ENCODE results near the gene PPP1R12C. TPM values are rescaled to one million over a fixed set of nuclear protein-coding genes. Genes with fewer than 3 reads are reported as not detected.

PPP1R12C gene
- total RNA-seq (2021; ENCODE audit: unreplicated experiment) (158 TPM), Bru-seq, nascent RNA (percentile 74 among the genes with signal in this experiment), BruChase-seq, experiment 1, labeled RNA remaining after a 2-hour chase (percentile 88 among the genes with signal in this experiment), BruChase-seq, experiment 2, labeled RNA remaining after a 6-hour chase (percentile 86 among the genes with signal in this experiment)
- polyA plus RNA-seq (2012; ENCODE audit: insufficient read length) = 141 TPM
- long read RNA-seq, transcript PPP1R12C-201 (22 exons, 2,924 nt) = major isoform, 5 of 154 reads
- long read RNA-seq, partial matches to known transcripts = 71 of 154 reads
- long read RNA-seq, other reads (novel, unspliced or antisense) = 76 of 154 reads

DNA sequence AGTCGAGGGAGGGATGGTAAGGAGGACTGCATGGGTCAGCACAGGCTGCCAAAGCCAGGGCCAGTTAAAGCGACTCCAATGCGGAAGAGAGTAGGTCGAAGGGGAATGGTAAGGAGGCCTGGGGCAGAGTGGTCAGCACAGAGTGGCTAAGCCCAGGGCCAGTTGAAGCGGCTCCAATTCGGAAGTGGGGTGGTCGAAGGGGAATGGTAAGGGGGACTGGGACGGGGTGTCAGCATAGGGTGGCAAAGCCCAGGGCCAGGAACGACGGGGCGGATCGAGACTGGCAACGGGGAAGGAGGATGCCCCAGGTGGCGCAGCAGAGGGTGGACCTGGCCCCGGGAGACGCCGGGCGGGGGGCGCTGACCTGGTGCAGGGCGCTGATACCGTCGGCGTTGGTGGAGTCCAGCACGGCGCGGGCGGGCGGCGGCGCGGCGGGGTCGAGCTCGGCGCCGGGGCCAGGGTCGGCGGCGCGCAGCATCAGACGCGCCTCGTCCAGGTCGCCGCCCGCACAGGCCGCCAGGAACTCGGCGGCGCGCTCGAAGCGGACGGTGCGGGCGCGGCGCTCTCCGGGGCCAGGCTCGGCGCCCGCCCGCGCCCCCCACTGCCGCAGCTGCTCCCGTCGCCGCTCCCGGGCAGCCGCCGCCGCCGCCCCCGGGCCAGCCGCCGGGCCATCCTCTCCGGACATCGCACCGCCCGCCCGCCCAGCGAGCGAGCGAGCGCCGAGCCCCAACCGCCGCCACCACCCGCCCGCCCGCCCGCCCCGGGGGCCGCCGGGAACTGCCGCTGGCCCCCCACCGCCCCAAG is at the start of gene PPP1R12C:
PPP1R12C (minus strand) TSS at position 779 of the 804 bp plus-strand sequence; CDS start at position 685, 94 bp downstream.
- TF ChIP-seq SIN3A (IDR thresholded peaks at IDR 0.05; ENCODE audit: borderline replicate concordance, insufficient read depth, low read depth, low read length) (0 out of 2 replicates have a peak, but pooled peaks have one; percentile 34), POLR2AphosphoS5 (IDR thresholded peaks at IDR 0.05; ENCODE audit: low read depth, low read length) (no peak)
- Histone ChIP-seq H3K27me3 (ENCODE audit: control insufficient read depth, insufficient read depth, low read length) (no peaks in the 10 kb centered on the region), H3K4me1 (ENCODE audit: control insufficient read depth, insufficient read depth, low read length) (peaks cover 34% of the 10 kb centered on the region), H3K4me3 (ENCODE audit: low read depth in 2 of 2, low read length in 2 of 2) (peak within 1 kb of the TSS; percentile 62 to 81), H3K27ac (ENCODE audit: low read length) (peak within 1 kb of the TSS; percentile 90), H3K36me3 (ENCODE audit: control insufficient read depth, insufficient read depth, low read length) (no peaks in the 10 kb centered on the region; the same call in 1 of the 2 replicates), H3K9me3 (ENCODE audit: control insufficient read depth, insufficient read depth, low read depth, low read length) (no peaks in the 10 kb centered on the region)
- in situ Hi-C loops (cut with HindIII; ENCODE audit: low pct_unique_long_range_greater_than_20kb, low sequenced_read_pairs) = no loop called here
- POLR2A ChIA-PET = interaction anchor here (0.5 to 0.6 kb wide), 2 partner anchors 41 to 210 kb away, joined by 4 to 9 read pairs; no protein-coding TSS in a partner anchor
- CTCF ChIA-PET = no interaction called here
- no TSS peak for BruUV-seq (replicated peaks)
- DNase-seq (ENCODE audit: low read depth, low spot score) (no peak), ATAC-seq (peak; percentile 32)
- intact Hi-C loops (cut with micrococcal nuclease; ENCODE audit: unreplicated experiment) = no loop called here

- Histone ChIP-seq H3K4me1 (ENCODE audit: control insufficient read depth, insufficient read depth, low read length) (peaks cover 3% of the 10 kb centered on the region; the same call in 1 of the 2 replicates), H3K4me3 (ENCODE audit: low read depth in 2 of 2, low read length in 2 of 2) (peak within 1 kb of the TSS; percentile 61 to 82), H3K27ac (ENCODE audit: low read length) (peak within 1 kb of the TSS; percentile 87), H3K27me3 (ENCODE audit: control insufficient read depth, insufficient read depth, low read length) (no peaks in the 10 kb centered on the region), H3K9me3 (ENCODE audit: control insufficient read depth, insufficient read depth, low read depth, low read length) (no peaks in the 10 kb centered on the region), H3K36me3 (ENCODE audit: control insufficient read depth, insufficient read depth, low read length) (no peaks in the 10 kb centered on the region)
- ChIA-PET POLR2A (interaction anchor here (0.5 to 1.2 kb wide), 3 partner anchors 104 to 406 kb away, joined by 3 to 4 read pairs (median 3); partner anchors contain the start of gene RDH13), CTCF (interaction anchor here (0.6 to 1.0 kb wide), 6 partner anchors 9 to 49 kb away, joined by 3 to 5 read pairs (median 3); no protein-coding TSS in a partner anchor)
- in situ Hi-C loops (cut with HindIII; ENCODE audit: low pct_unique_long_range_greater_than_20kb, low sequenced_read_pairs) (no loop called here), intact Hi-C loops (cut with micrococcal nuclease; ENCODE audit: unreplicated experiment) (no loop called here)
- peak; percentile 99 for ATAC-seq
- TF ChIP-seq SIN3A (IDR thresholded peaks at IDR 0.05; ENCODE audit: borderline replicate concordance, insufficient read depth, low read depth, low read length) (no peak), POLR2AphosphoS5 (IDR thresholded peaks at IDR 0.05; ENCODE audit: low read depth, low read length) (peak; percentile 54; the same call in 1 of the 2 replicates), TCF7L2 (IDR thresholded peaks at IDR 0.05; ENCODE audit: low read depth, low read length) (peak; percentile 45; the same call in 1 of the 2 replicates)
- TF ChIP-seq, protein P1, sequence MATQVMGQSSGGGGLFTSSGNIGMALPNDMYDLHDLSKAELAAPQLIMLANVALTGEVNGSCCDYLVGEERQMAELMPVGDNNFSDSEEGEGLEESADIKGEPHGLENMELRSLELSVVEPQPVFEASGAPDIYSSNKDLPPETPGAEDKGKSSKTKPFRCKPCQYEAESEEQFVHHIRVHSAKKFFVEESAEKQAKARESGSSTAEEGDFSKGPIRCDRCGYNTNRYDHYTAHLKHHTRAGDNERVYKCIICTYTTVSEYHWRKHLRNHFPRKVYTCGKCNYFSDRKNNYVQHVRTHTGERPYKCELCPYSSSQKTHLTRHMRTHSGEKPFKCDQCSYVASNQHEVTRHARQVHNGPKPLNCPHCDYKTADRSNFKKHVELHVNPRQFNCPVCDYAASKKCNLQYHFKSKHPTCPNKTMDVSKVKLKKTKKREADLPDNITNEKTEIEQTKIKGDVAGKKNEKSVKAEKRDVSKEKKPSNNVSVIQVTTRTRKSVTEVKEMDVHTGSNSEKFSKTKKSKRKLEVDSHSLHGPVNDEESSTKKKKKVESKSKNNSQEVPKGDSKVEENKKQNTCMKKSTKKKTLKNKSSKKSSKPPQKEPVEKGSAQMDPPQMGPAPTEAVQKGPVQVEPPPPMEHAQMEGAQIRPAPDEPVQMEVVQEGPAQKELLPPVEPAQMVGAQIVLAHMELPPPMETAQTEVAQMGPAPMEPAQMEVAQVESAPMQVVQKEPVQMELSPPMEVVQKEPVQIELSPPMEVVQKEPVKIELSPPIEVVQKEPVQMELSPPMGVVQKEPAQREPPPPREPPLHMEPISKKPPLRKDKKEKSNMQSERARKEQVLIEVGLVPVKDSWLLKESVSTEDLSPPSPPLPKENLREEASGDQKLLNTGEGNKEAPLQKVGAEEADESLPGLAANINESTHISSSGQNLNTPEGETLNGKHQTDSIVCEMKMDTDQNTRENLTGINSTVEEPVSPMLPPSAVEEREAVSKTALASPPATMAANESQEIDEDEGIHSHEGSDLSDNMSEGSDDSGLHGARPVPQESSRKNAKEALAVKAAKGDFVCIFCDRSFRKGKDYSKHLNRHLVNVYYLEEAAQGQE (IDR thresholded peaks at IDR 0.05; ENCODE audit: insufficient read depth in 1 of 2, low read depth in 2 of 2, low read length in 1 of 2) = no peak
- TF ChIP-seq, protein P2, sequence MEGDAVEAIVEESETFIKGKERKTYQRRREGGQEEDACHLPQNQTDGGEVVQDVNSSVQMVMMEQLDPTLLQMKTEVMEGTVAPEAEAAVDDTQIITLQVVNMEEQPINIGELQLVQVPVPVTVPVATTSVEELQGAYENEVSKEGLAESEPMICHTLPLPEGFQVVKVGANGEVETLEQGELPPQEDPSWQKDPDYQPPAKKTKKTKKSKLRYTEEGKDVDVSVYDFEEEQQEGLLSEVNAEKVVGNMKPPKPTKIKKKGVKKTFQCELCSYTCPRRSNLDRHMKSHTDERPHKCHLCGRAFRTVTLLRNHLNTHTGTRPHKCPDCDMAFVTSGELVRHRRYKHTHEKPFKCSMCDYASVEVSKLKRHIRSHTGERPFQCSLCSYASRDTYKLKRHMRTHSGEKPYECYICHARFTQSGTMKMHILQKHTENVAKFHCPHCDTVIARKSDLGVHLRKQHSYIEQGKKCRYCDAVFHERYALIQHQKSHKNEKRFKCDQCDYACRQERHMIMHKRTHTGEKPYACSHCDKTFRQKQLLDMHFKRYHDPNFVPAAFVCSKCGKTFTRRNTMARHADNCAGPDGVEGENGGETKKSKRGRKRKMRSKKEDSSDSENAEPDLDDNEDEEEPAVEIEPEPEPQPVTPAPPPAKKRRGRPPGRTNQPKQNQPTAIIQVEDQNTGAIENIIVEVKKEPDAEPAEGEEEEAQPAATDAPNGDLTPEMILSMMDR (IDR thresholded peaks at IDR 0.05) = no peak
- DNase-seq (ENCODE audit: low read depth, low spot score) = peak; percentile 89
- no TSS peak for BruUV-seq (replicated peaks)
Measured at GRCh38 chr19:55166530-55167268, 49.3 kb upstream of the PPP1R12C start, which contains the start of gene DNAAF3. DNAAF3 (minus strand) TSS chr19:55166613; CDS start chr19:55166413, 200 bp downstream.
